ENCODE results near the gene ZFAND6.

Gene ZFAND6

DNA sequence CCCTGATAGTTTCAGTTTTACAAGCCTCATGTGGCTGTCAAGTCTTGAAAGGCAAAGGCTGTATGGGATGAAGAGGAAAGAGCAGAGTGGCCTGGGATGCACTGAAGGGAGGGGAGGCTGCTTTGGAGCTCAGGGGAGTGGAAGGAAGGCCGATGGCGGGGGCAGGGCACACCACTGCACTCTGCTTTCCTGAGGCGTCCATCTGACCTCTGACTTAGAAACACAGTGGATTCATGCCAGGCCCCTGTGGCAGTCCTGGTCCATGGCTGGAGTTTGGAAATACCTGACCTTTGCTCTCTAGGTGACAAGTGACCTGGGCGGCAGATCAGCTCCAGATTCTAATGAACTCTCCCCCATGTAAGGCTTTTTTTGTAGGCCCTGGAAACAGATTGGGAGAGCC lies 112.3 kb downstream of the ZFAND6 start:
- H3K4me3 ChIP-seq (ENCODE audit: low read depth, low read length): no peak overlapping the region
- TF ChIP-seq, protein P1, sequence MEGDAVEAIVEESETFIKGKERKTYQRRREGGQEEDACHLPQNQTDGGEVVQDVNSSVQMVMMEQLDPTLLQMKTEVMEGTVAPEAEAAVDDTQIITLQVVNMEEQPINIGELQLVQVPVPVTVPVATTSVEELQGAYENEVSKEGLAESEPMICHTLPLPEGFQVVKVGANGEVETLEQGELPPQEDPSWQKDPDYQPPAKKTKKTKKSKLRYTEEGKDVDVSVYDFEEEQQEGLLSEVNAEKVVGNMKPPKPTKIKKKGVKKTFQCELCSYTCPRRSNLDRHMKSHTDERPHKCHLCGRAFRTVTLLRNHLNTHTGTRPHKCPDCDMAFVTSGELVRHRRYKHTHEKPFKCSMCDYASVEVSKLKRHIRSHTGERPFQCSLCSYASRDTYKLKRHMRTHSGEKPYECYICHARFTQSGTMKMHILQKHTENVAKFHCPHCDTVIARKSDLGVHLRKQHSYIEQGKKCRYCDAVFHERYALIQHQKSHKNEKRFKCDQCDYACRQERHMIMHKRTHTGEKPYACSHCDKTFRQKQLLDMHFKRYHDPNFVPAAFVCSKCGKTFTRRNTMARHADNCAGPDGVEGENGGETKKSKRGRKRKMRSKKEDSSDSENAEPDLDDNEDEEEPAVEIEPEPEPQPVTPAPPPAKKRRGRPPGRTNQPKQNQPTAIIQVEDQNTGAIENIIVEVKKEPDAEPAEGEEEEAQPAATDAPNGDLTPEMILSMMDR (IDR thresholded peaks at IDR 0.05; ENCODE audit: low read depth, low read length): no peak

DNA sequence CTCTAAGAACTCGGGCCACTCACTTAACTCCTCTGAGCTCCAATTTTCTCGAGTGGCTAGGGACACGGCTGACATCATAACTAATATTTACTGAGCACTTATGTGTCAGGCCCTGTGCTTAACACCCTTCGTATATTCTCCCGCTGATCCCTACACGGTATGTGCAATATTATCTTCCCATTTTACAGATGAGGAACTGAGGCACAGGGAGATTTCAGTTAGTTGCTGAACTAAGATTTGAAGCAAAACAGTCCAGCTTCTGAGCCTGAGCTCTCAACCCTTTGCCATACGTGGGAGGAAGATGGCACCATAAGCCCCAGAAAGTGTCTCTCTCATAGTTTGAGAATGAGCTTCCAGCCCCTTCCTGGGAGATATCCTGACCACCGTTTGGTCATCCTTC lies 112.9 kb downstream of the ZFAND6 start:
- TF ChIP-seq, protein P1 (IDR thresholded peaks at IDR 0.05; ENCODE audit: low read depth, low read length): no peak
- H3K4me3 ChIP-seq (ENCODE audit: low read depth, low read length): no peak overlapping the region

DNA sequence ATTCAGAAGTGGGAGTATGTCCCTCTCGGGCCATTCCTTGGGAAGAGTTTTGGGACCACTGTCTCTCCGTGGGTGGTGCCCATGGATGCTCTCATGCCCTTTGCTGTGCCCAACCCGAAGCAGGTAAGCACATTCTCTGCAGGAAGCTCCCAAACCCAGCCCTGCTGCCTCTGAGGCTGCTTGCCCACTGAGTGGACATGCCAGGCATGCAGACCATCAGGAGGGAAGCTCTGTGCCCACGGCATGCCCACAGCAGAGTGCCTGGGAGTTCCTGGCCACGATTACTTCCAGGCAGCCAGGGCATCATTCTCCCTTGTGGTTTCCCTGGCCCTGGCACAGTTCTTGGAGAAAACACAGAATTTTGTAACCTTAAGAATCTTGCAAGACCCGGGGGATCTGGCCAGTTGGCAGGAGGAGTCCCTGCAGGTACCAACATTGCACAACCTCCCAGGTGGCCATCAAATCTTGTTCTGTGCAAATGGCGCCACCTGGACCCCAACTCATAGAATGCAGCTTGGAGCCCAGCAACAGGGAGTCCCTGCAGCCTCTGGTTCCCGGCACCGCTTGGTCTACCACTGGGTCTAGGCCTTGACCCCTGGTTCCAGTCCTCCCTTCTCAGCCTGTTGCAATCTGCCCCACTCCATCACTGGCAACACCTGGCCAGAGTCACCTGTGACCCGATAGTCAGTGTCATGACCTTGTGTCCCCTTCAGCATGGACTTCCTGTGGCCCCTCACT lies 113.7 kb downstream of the ZFAND6 start:
- TF ChIP-seq, protein P1 (IDR thresholded peaks at IDR 0.05; ENCODE audit: low read depth, low read length): peak; percentile 74
- no peak overlapping the region for H3K4me3 ChIP-seq (ENCODE audit: low read depth, low read length)

- H3K4me3 ChIP-seq (ENCODE audit: low read depth, low read length): no peak overlapping the region
- TF ChIP-seq, protein P1 (IDR thresholded peaks at IDR 0.05; ENCODE audit: low read depth, low read length): no peak
These were observed 114.7 kb downstream of the ZFAND6 start for GRCh38 chr15:80174017-80174746.

- TF ChIP-seq, protein P1 (IDR thresholded peaks at IDR 0.05; ENCODE audit: low read depth, low read length): no peak
- H3K4me3 ChIP-seq (ENCODE audit: low read depth, low read length): no peak overlapping the region
These were observed 116.0 kb downstream of the ZFAND6 start for GRCh38 chr15:80175436-80175835.

DNA sequence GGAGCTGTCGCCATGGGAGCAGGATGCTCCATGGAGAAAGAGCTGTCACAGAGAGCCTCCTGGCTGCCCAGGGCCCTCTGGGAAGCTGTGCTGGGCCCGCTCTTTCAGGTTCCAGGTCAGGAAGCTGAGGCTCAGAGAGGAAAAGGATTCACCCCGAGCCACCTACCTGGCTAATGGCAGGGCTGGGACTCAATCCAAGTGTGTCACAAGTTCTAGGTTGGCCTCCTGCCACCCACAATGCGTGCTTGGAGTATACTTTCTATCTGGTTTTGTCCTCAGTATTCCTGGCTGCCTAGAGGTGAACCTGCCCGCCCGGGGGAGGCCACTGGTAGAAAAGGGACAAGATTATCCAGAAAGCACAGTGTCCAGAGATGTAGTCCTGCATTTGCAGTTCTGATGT lies 117.0 kb downstream of the ZFAND6 start:
- TF ChIP-seq, protein P1 (IDR thresholded peaks at IDR 0.05; ENCODE audit: low read depth, low read length): no peak
- H3K4me3 ChIP-seq (ENCODE audit: low read depth, low read length): no peak overlapping the region

- H3K4me3 ChIP-seq (ENCODE audit: low read depth, low read length): no peak overlapping the region
- TF ChIP-seq, protein P1 (IDR thresholded peaks at IDR 0.05; ENCODE audit: low read depth, low read length): no peak
These were observed 117.7 kb downstream of the ZFAND6 start for GRCh38 chr15:80177156-80177555.

All from WI38 (cell line).